Measurements from ENCODE around the gene CD82. TPM values are rescaled to one million over a fixed set of nuclear protein-coding genes. Genes with fewer than 3 reads are reported as not detected.

CD82 gene
- total RNA-seq, 3 donors from 2014 or later: 27.2 to 43.2 (median 29.6) TPM

GRCh38 chr11:44607319-44607962, 42.0 kb downstream of the CD82 start:
- intact Hi-C loops (cut with DNase I, micrococcal nuclease): no loop called here
- H3K9me3 ChIP-seq: no peaks in the 10 kb centered on the region
- TF ChIP-seq, protein P1, sequence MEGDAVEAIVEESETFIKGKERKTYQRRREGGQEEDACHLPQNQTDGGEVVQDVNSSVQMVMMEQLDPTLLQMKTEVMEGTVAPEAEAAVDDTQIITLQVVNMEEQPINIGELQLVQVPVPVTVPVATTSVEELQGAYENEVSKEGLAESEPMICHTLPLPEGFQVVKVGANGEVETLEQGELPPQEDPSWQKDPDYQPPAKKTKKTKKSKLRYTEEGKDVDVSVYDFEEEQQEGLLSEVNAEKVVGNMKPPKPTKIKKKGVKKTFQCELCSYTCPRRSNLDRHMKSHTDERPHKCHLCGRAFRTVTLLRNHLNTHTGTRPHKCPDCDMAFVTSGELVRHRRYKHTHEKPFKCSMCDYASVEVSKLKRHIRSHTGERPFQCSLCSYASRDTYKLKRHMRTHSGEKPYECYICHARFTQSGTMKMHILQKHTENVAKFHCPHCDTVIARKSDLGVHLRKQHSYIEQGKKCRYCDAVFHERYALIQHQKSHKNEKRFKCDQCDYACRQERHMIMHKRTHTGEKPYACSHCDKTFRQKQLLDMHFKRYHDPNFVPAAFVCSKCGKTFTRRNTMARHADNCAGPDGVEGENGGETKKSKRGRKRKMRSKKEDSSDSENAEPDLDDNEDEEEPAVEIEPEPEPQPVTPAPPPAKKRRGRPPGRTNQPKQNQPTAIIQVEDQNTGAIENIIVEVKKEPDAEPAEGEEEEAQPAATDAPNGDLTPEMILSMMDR (IDR thresholded peaks at IDR 0.05): no peak
- H3K4me3 ChIP-seq: no peak overlapping the region
- H3K36me3 ChIP-seq (ENCODE audit: low read depth): no peaks in the 10 kb centered on the region
- H3K4me1 ChIP-seq (ENCODE audit: low read depth): peaks cover 8% of the 10 kb centered on the region
- no peak for ATAC-seq
- no peak for DNase-seq

- Histone ChIP-seq H3K36me3 (ENCODE audit: low read depth) (no peaks in the 10 kb centered on the region), H3K4me3 (no peak overlapping the region), H3K4me1 (ENCODE audit: low read depth) (peaks cover 8% of the 10 kb centered on the region), H3K9me3 (no peaks in the 10 kb centered on the region)
- ATAC-seq (no peak), DNase-seq (no peak)
- TF ChIP-seq, protein P1 (IDR thresholded peaks at IDR 0.05): no peak
- intact Hi-C loops (cut with DNase I, micrococcal nuclease): no loop called here
Observed at GRCh38 chr11:44607987-44608386, 42.5 kb downstream of the CD82 start.

- DNase-seq: no peak
- TF ChIP-seq, protein P1 (IDR thresholded peaks at IDR 0.05): no peak
- intact Hi-C loops (cut with DNase I, micrococcal nuclease): no loop called here
- Histone ChIP-seq H3K36me3 (ENCODE audit: low read depth) (no peaks in the 10 kb centered on the region), H3K4me3 (no peak overlapping the region), H3K4me1 (ENCODE audit: low read depth) (peaks cover 8% of the 10 kb centered on the region), H3K9me3 (no peaks in the 10 kb centered on the region)
- ATAC-seq: no peak
Observed at GRCh38 chr11:44608651-44608990, 43.2 kb downstream of the CD82 start.

GRCh38 chr11:44608991-44609782, 43.7 kb downstream of the CD82 start:
- intact Hi-C loops (cut with DNase I, micrococcal nuclease): no loop called here
- Histone ChIP-seq H3K36me3 (ENCODE audit: low read depth) (no peaks in the 10 kb centered on the region), H3K9me3 (no peaks in the 10 kb centered on the region), H3K4me1 (ENCODE audit: low read depth) (peaks cover 8% of the 10 kb centered on the region), H3K4me3 (no peak overlapping the region)
- peak; percentile 68 for ATAC-seq
- TF ChIP-seq, protein P1 (IDR thresholded peaks at IDR 0.05): no peak
- DNase-seq: no peak

GRCh38 chr11:44609783-44610155, 44.3 kb downstream of the CD82 start:
- intact Hi-C loops (cut with DNase I, micrococcal nuclease): loop anchor here in 1 of 2 donors (10.0 kb wide), 1 partner anchor 325 kb away; no protein-coding TSS in a partner anchor

More at GRCh38 chr11:44609783-44610155, 44.3 kb downstream of the CD82 start:
- Histone ChIP-seq H3K9me3 (no peaks in the 10 kb centered on the region), H3K4me3 (no peak overlapping the region), H3K4me1 (ENCODE audit: low read depth) (peaks cover 8% of the 10 kb centered on the region), H3K36me3 (ENCODE audit: low read depth) (no peaks in the 10 kb centered on the region)
- no peak for DNase-seq
- ATAC-seq: no peak
- TF ChIP-seq, protein P1 (IDR thresholded peaks at IDR 0.05): no peak
